K562 (cell line): ENCODE measurements around the gene VPS16. TPM values are rescaled to one million over a fixed set of nuclear protein-coding genes. Genes with fewer than 3 reads are reported as not detected.

Experiments
- ADNP ChIP-seq: fragments of 200-800 bp; sonication (Bioruptor generic); IDR thresholded peaks from 2 replicates; pipeline ENCODE4 v1.6.1; 2016; ENCODE audit warnings: missing genetic modification characterization, missing compliant biosample characterization
- ARNT ChIP-seq, 2 experiments: fragments of 450-650 bp; IDR thresholded peaks; 2 replicates each; pipeline ENCODE4 v1.6.1; 2016; ENCODE audit warnings: mild to moderate bottlenecking in 1 of 2
- CBX2 ChIP-seq: fragments of 200-600 bp; sonication (generic); IDR thresholded peaks from one replicate; pipeline ENCODE4 v1.6.1; 2012; ENCODE audit warnings: mild to moderate bottlenecking, low read length, inconsistent platforms; ENCODE audit not compliant: insufficient read depth, poor library complexity, severe bottlenecking
- CCNT2 ChIP-seq: IDR thresholded peaks from 2 replicates; pipeline ENCODE4 v1.6.1; 2011; ENCODE audit warnings: borderline replicate concordance, low read depth, mild to moderate bottlenecking, moderate library complexity, mixed read lengths, low read length; ENCODE audit not compliant: insufficient read length; ENCODE audit errors: extremely low read depth
- CREM ChIP-seq: IDR thresholded peaks from 2 replicates; pipeline ENCODE4 v1.6.1; 2014; ENCODE audit warnings: antibody characterized with exemption, low read depth
- DPF2 ChIP-seq: fragments of 450-650 bp; IDR thresholded peaks from 2 replicates; pipeline ENCODE4 v1.6.1; 2016
- HDAC2 ChIP-seq: fragments of 450-650 bp; IDR thresholded peaks from 2 replicates; pipeline ENCODE4 v1.6.1; 2016; ENCODE audit warnings: mild to moderate bottlenecking
- IRF2 ChIP-seq: sonication (generic); formaldehyde crosslinking; IDR thresholded peaks from 2 replicates; pipeline ENCODE4 v1.8.1; 2022; ENCODE audit warnings: mild to moderate bottlenecking, missing genetic modification reagents
- KDM1A ChIP-seq, 2 experiments: fragments of 450-650 bp; IDR thresholded peaks; 2 replicates each; pipeline ENCODE4 v1.6.1; 2016; ENCODE audit warnings: mild to moderate bottlenecking in 2 of 2
- KLF1 ChIP-seq: fragments of 450-650 bp; IDR thresholded peaks from 2 replicates; pipeline ENCODE4 v1.6.1; 2016; ENCODE audit warnings: missing genetic modification characterization, missing compliant biosample characterization
- NFE2L1 ChIP-seq: fragments of 450-650 bp; IDR thresholded peaks from 2 replicates; pipeline ENCODE4 v1.6.1; 2016; ENCODE audit warnings: missing genetic modification characterization, low read depth, mild to moderate bottlenecking, missing compliant biosample characterization, moderate library complexity, borderline replicate concordance
- NR2C2 ChIP-seq, 2 experiments: fragments of 200-800 bp in 1 of 2; sonication (Bioruptor generic) in 1 of 2; sonication (generic) in 1 of 2; formaldehyde crosslinking in 1 of 2; IDR thresholded peaks; 2 replicates each; pipeline versions ENCODE4 v1.6.1 to v1.8.0; 2016 to 2022; ENCODE audit warnings: mild to moderate bottlenecking in 1 of 2, missing compliant biosample characterization in 1 of 2, missing genetic modification characterization in 1 of 2, missing genetic modification reagents in 1 of 2
- POLR2G ChIP-seq: fragments of 200-400 bp; formaldehyde crosslinking; IDR thresholded peaks from 2 replicates; pipeline ENCODE4 v1.6.1; 2017; ENCODE audit warnings: low read depth, mild to moderate bottlenecking, antibody characterized with exemption, low read length, moderate library complexity
- POU5F1 ChIP-seq: fragments of 150-350 bp; IDR thresholded peaks from 2 replicates; pipeline ENCODE4 v1.6.1; 2014; ENCODE audit warnings: borderline replicate concordance, low read length, low read depth, mild to moderate bottlenecking; ENCODE audit not compliant: partially characterized antibody
- RBM15 ChIP-seq: fragments of 200-400 bp; formaldehyde crosslinking; IDR thresholded peaks from 2 replicates; pipeline ENCODE4 v1.6.1; 2018; ENCODE audit warnings: mild to moderate bottlenecking, low read length, moderate library complexity; ENCODE audit not compliant: insufficient read depth
- RNF219 ChIP-seq: fragments of 250-450 bp; sonication (Bioruptor Pico); IDR thresholded peaks from 2 replicates; pipeline ENCODE4 v1.5.0; 2022; ENCODE audit warnings: mild to moderate bottlenecking
- SMARCA5 ChIP-seq: fragments of 450-650 bp; IDR thresholded peaks from 2 replicates; pipeline ENCODE4 v1.6.1; 2016
- TAF1 ChIP-seq: IDR thresholded peaks from 2 replicates; pipeline ENCODE4 v1.6.1; 2011; ENCODE audit warnings: mild to moderate bottlenecking, low read length, moderate library complexity; ENCODE audit not compliant: insufficient read depth, control insufficient read depth, severe bottlenecking; ENCODE audit errors: extremely low read depth
- TAF15 ChIP-seq: fragments of 200-400 bp; formaldehyde crosslinking; IDR thresholded peaks from 2 replicates; pipeline ENCODE4 v1.6.1; 2017; ENCODE audit warnings: mild to moderate bottlenecking, low read depth, low read length, moderate library complexity
- THRA ChIP-seq: fragments of 450-650 bp; IDR thresholded peaks from 2 replicates; pipeline ENCODE4 v1.6.1; 2017; ENCODE audit warnings: mild to moderate bottlenecking, moderate library complexity
- TRIM24 ChIP-seq, 2 experiments: fragments of 450-650 bp; IDR thresholded peaks; 2 replicates each; pipeline ENCODE4 v1.6.1; 2016
- VEZF1 ChIP-seq: fragments of 200-800 bp; sonication (Bioruptor generic); IDR thresholded peaks from 2 replicates; pipeline ENCODE4 v1.6.1; 2017; ENCODE audit warnings: missing genetic modification characterization, missing compliant biosample characterization
- ZNF778 ChIP-seq: fragments of 450-650 bp; formaldehyde crosslinking; IDR thresholded peaks from 2 replicates; pipeline ENCODE4 v1.4.0; 2020; ENCODE audit warnings: mild to moderate bottlenecking, moderate library complexity
- polyA plus RNA-seq, 8 experiments: library from polyadenylated mRNA; depleted of rRNA in 4 of 8; stranded (reverse) in 5 of 8; unstranded in 3 of 8; fragments of >200 nt; fragmentation: Nextera tagmentation in 2 of 8; fragmentation: Illumina TruSeq in 1 of 8; extraction: Ambion mirVana in 2 of 8; extraction: Trizol in 1 of 8; gene quantifications; 2 replicates each; pipeline versions ENCODE4 v1.2.1 to v1.2.3, GENCODE V29; 2011 to 2014; ENCODE audit warnings: inconsistent platforms in 1 of 8, missing spikeins in 1 of 8
- total RNA-seq, 7 experiments: library from RNA; depleted of rRNA in 6 of 7; stranded (reverse); fragments of >200 nt in 6 of 7; fragmentation: Illumina TruSeq in 2 of 7; extraction: Trizol in 2 of 7; gene quantifications; 2 replicates each; pipeline versions ENCODE4 v1.2.1 to v1.2.3, GENCODE V29; 2011 to 2021; ENCODE audit warnings: low replicate concordance in 1 of 7

Gene VPS16
- total and polyA plus RNA-seq, 9 of the 15 experiments (the other 6 are each of a cell fraction or from before 2014, with no cell fraction given): 6.8 to 24.7 (median 14.0) TPM

GRCh38 chr20:2873010-2873746 is 32.6 kb downstream of the VPS16 start, which contains the start of gene PTPRA (continued):
- TF ChIP-seq RBM15 (no peak), NFE2L1 (no peak), VEZF1 (CRISPR knock-in tag) (peak; percentile 57; the same call in 1 of the 2 replicates), TAF15 (no peak), ARNT (IDR thresholded peaks at IDR 0.05) (0 out of 4 replicates have a peak, but pooled peaks of 1 of the 2 experiments have one; percentile 23), POU5F1 (no peak), TRIM24 (IDR thresholded peaks at IDR 0.05) (peak in 1 of 2 experiments; percentile 7; a peak in 1 of 4 replicates), POLR2G (peak; percentile 96), CBX2 (no peak), NR2C2 (CRISPR knock-in tag; IDR thresholded peaks at IDR 0.05) (no peak), NR2C2 (tag; IDR thresholded peaks at IDR 0.05) (peak; percentile 17; the same call in 1 of the 2 replicates), THRA (no peak), SMARCA5 (peak; percentile 80; the same call in 1 of the 2 replicates), CCNT2 (peak; percentile 82), ADNP (tag) (peak; percentile 94), IRF2 (no peak; the same call in 1 of the 2 replicates), KDM1A (IDR thresholded peaks at IDR 0.05) (peak in 1 of 2 experiments; percentile 82; a peak in 2 of 4 replicates), HDAC2 (peak; percentile 92), ZNF778 (CRISPR knock-in tag) (no peak), DPF2 (0 out of 2 replicates have a peak, but pooled peaks have one; percentile 49), RNF219 (CRISPR knock-in tag) (no peak), CREM (peak; percentile 43; the same call in 1 of the 2 replicates), KLF1 (tag) (peak; percentile 69; the same call in 1 of the 2 replicates), TAF1 (peak; percentile 93)
